GM12892 (cell line): ENCODE results near the gene TGFA.

Source experiments
- DNase-seq: peaks from one replicate; pipeline ENCODE4 v3.0.0; 2011; ENCODE audit not compliant: insufficient read length
- FAIRE-seq: peaks from 2 replicates; lab custom pipeline; 2011; peaks lifted over from hg19 to GRCh38; lab: Jason Lieb, UNC
- POLR2A ChIP-seq: IDR thresholded peaks from 2 replicates; pipeline ENCODE4 v1.6.1; 2011; ENCODE audit warnings: low read depth, low read length, control low read depth
- POLR2AphosphoS5 ChIP-seq: IDR thresholded peaks from 2 replicates; pipeline ENCODE4 v1.6.1; 2011; ENCODE audit warnings: low read depth, low read length, control low read depth
- TAF1 ChIP-seq: IDR thresholded peaks from 2 replicates; pipeline ENCODE4 v1.6.1; 2011; ENCODE audit warnings: low read depth, mild to moderate bottlenecking, control low read depth, low read length, borderline replicate concordance

TGFA gene

GRCh38 chr2:70518557-70518956 lies 35.1 kb downstream of the TGFA start:
- FAIRE-seq (no peak), DNase-seq (no peak)
- no peak for TF ChIP-seq TAF1
- TF ChIP-seq POLR2A: no peak
- no peak for TF ChIP-seq POLR2AphosphoS5

DNA sequence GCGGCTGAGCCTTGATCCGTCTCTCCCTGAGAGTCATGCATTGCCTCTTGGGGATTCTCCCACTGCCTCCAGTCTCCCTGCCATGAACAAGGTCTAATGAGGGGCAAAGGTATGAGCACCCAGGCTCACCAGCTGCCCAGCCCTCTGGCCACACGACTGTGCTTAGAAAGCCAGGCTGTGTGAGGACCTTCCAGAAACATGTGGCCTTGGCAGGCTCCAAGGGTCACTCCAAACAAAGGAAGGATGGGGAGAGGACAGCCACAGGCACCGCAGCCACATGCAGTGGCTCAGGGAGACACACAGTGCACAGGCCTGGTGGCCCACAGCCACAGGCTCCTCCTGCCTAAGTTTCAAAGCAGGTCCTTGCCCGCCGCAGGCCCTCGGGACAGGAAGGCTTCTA lies 35.8 kb downstream of the TGFA start:
- DNase-seq: no peak
- TF ChIP-seq TAF1: no peak
- TF ChIP-seq POLR2AphosphoS5: no peak
- no peak for TF ChIP-seq POLR2A
- FAIRE-seq: no peak

DNA sequence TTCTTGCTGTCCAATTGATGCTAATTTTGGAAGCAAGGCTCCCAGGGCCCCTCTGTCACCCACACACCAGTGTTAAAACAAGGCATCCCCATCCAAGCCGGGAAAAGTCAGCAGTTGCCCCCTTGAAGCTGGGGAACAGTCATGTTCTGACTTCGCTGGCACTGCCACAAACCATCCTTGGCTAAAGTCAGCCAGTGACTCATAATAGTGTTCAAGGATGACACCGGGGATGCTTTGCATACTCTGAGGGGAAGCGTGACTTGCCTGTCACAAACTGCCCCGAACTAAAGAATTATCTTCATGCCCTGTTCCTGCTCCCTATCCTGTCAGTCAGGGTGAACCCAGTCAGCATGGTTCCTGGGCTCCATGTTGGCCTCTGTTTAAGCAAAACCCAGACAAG lies 37.0 kb downstream of the TGFA start:
- TF ChIP-seq POLR2AphosphoS5 (no peak), TAF1 (no peak), POLR2A (no peak)
- DNase-seq: peak; percentile 49
- peak; percentile 68 for FAIRE-seq

- no peak for TF ChIP-seq TAF1
- TF ChIP-seq POLR2A: no peak
- no peak for TF ChIP-seq POLR2AphosphoS5
- FAIRE-seq (peak; percentile 24), DNase-seq (no peak)
Measured at GRCh38 chr2:70515938-70516337, 37.7 kb downstream of the TGFA start.

DNA sequence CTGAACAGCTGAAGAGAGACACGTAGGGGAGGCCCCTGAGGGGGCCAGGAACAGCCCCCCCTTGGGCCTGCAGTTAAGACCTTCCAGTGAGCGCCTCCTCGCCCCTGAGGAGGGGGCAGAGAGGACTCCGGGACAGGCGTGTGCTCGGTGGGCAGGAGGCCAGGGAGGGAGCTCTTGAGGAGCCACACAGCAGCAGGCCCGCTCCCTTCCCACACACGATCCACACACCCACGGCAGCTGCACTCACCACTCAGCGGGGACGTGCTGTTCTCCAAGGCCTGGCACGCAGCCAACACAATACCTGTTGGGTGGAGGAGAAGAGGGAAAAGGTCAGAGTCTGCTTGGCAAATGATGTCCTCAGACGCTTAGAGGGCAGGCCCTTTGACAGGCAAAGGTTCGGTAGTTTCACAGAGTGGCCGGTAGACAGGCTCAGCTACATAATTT lies 39.0 kb downstream of the TGFA start:
- FAIRE-seq (no peak), DNase-seq (no peak)
- no peak for TF ChIP-seq TAF1
- no peak for TF ChIP-seq POLR2AphosphoS5
- TF ChIP-seq POLR2A: no peak

DNA sequence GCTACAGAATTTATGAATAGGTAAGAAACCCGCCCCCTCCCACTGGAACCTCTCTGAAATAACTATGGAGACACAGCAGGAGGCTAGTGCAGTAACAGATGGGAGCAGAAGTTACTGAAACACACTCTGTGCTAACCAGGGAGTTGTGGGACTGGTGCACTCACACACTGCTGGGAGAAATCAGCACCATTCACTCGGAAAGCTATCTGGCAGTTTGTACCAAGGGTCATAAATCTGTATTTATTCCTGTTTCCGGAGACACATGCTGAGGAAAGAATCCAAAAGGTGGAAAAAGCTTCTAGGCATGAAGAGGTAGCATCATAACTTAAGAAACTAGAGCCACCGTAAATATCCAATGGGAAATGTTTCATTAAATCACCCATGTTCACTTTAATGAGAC lies 39.9 kb downstream of the TGFA start:
- DNase-seq (no peak), FAIRE-seq (no peak)
- TF ChIP-seq POLR2A (no peak), TAF1 (no peak), POLR2AphosphoS5 (no peak)

DNA sequence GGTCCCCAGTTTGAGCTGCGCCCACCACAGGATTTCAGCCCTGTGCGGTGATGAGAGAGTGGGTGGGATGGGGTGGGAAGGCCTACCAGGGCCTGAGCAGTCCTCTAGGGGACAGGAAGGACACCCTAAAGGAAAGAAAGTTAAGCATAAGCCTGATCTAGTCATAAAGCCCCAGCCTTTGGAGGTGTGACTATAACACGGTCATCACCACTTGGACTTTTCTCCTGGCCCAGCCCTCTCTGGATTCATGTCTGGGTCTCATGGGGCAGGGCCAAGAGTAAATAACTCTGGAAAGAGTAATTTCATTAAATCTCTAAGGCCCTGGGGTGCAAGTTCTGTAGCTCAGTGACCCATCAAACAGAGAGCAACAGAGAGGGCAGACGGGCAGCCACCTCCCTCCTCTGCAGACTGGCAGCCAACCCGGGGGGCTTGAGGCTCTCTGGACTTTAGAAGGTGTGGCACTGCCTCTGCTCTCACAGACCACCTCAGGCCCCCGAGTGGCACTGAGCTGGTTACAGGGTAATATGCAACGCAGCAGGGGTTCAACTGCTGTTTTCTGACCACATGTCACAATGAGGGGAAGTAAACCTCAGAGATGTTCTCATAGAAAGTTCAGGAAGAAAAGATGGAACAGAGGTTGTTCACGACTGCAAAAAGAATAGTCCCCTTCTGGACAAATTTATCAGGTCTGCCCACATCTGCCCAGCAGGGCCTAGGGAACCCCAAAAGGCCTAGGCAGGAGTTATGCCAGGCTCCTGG lies 41.5 kb downstream of the TGFA start:
- DNase-seq (no peak), FAIRE-seq (no peak)
- TF ChIP-seq POLR2AphosphoS5: no peak
- TF ChIP-seq TAF1: no peak
- TF ChIP-seq POLR2A: no peak

DNA sequence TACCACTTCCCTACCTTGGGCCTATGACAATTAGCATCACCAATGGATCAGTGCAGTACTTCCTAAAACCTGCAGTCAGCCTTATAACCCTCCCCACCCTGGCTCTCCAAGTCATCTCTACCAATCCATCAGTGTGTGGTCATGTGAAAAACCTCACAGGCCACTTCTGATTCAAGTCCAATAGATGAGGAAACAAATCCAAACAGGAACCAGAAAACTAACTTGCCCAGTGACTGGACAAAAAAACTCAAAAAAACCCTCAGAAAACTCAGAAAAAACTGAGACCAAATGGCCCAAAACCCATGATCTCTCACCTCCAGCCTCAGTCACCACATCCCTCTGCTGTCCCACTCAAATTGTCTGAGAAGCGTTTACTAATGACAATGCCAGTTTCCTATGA lies 43.3 kb downstream of the TGFA start:
- TF ChIP-seq POLR2AphosphoS5 (no peak), TAF1 (no peak)
- DNase-seq: no peak
- no peak for FAIRE-seq

DNA sequence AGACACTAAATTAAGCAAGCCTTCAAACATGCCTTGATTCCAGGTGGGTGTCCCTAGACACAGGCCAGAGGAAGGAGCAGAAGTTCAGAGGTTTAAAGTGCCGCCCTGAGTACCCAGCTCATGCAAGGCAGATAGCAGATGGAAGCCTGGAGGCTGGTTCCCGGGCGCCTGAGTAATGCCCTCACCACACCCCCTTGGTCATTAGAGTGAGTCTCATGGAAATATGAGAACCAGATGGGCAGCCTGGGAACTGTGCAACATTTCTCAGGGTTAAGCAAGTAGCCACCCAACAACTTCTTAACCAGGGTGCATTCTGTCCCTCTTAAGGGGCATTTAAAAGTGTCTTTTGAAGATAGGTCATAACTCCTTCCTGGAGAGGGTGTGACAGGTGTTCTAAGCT lies 44.1 kb downstream of the TGFA start:
- FAIRE-seq: no peak
- TF ChIP-seq POLR2A (no peak), TAF1 (no peak), POLR2AphosphoS5 (no peak)

GRCh38 chr2:70508711-70509462 lies 44.7 kb downstream of the TGFA start:
- no peak for FAIRE-seq
- TF ChIP-seq TAF1 (no peak), POLR2A (no peak), POLR2AphosphoS5 (no peak)
- DNase-seq: no peak

More for the DNA sequence above, 44.1 kb downstream of the TGFA start:
- no peak for DNase-seq

GRCh38 chr2:70505613-70506391 lies 47.8 kb downstream of the TGFA start:
- TF ChIP-seq TAF1 (no peak), POLR2A (no peak), POLR2AphosphoS5 (no peak)
- FAIRE-seq: no peak
- no peak for DNase-seq

GRCh38 chr2:70504750-70505149 lies 48.9 kb downstream of the TGFA start:
- DNase-seq (no peak), FAIRE-seq (no peak)
- no peak for TF ChIP-seq POLR2AphosphoS5
- no peak for TF ChIP-seq TAF1
- no peak for TF ChIP-seq POLR2A
